GM23338 (cell line): ENCODE data around the gene LST1. TPM values are rescaled to one million over a fixed set of nuclear protein-coding genes. Genes with fewer than 3 reads are reported as not detected.

Experiments
- ATAC-seq: fragments of 200-7000 bp; cut with Tn5 transposase; 3 replicates; pipeline ENCODE4 v1.9.1; 2020
- DNase-seq: peaks from one replicate; pipeline ENCODE4 v3.0.0-alpha.2; 2015; ENCODE audit warnings: low spot score
- H2AFZ ChIP-seq: fragments of 200-600 bp; sonication (generic); 2 replicates; pipeline ENCODE4 v1.8.0; 2016; ENCODE audit warnings: antibody characterized with exemption, mild to moderate bottlenecking, moderate library complexity
- H3F3A ChIP-seq: fragments of 200-600 bp; sonication (generic); replicated peaks from 2 replicates; pipeline ENCODE4 v1.8.0; 2017; ENCODE audit warnings: antibody characterized with exemption, mixed run types, low read depth
- H3K27ac ChIP-seq: fragments of 200-600 bp; sonication (generic); 2 replicates; pipeline ENCODE4 v1.6.1; 2016; ENCODE audit warnings: low read depth
- H3K27me3 ChIP-seq: fragments of 200-600 bp; sonication (generic); 2 replicates; pipeline ENCODE4 v1.8.0; 2016; ENCODE audit warnings: mild to moderate bottlenecking, mixed run types, moderate library complexity; ENCODE audit not compliant: insufficient read depth
- H3K36me3 ChIP-seq: fragments of 200-600 bp; sonication (generic); 2 replicates; pipeline ENCODE4 v1.8.0; 2016; ENCODE audit warnings: mild to moderate bottlenecking; ENCODE audit not compliant: insufficient read depth
- H3K4me1 ChIP-seq: fragments of 200-600 bp; sonication (generic); 2 replicates; pipeline ENCODE4 v1.8.0; 2016; ENCODE audit warnings: mild to moderate bottlenecking, moderate library complexity; ENCODE audit not compliant: insufficient read depth
- H3K4me2 ChIP-seq: fragments of 200-600 bp; sonication (generic); 2 replicates; pipeline ENCODE4 v1.7.1; 2017; ENCODE audit warnings: mixed run types
- H3K4me3 ChIP-seq: fragments of 200-600 bp; sonication (generic); 2 replicates; pipeline ENCODE4 v1.6.1; 2016; ENCODE audit warnings: mixed run types
- H3K79me2 ChIP-seq: fragments of 200-600 bp; sonication (generic); replicated peaks from 2 replicates; pipeline ENCODE4 v1.8.0; 2017; ENCODE audit warnings: mild to moderate bottlenecking; ENCODE audit not compliant: insufficient read depth
- H3K9me2 ChIP-seq: fragments of 200-600 bp; sonication (generic); 2 replicates; pipeline ENCODE4 v1.8.0; 2017; ENCODE audit not compliant: insufficient read depth
- H4K20me1 ChIP-seq: fragments of 200-600 bp; sonication (generic); replicated peaks from 2 replicates; pipeline ENCODE4 v1.8.0; 2017; ENCODE audit warnings: mild to moderate bottlenecking; ENCODE audit not compliant: insufficient read depth
- H3K27ac Mint-ChIP-seq: 2 replicates; pipeline ENCODE4 v1.8.0; 2020; ENCODE audit warnings: inconsistent platforms, mild to moderate bottlenecking, moderate library complexity, mixed read lengths
- H3K27me3 Mint-ChIP-seq: 3 replicates; pipeline ENCODE4 v1.8.0; 2022; ENCODE audit warnings: low read depth, mild to moderate bottlenecking, moderate library complexity, mixed read lengths, inconsistent platforms; ENCODE audit not compliant: insufficient read depth, poor library complexity
- H3K36me3 Mint-ChIP-seq: 3 replicates; pipeline ENCODE4 v1.8.0; 2021; ENCODE audit warnings: low read depth, mild to moderate bottlenecking, inconsistent platforms, moderate library complexity, mixed read lengths
- H3K4me1 Mint-ChIP-seq: 3 replicates; pipeline ENCODE4 v1.8.0; 2020; ENCODE audit warnings: mild to moderate bottlenecking, inconsistent platforms, mixed read lengths
- H3K4me3 Mint-ChIP-seq: 3 replicates; pipeline ENCODE4 v1.8.0; 2021; ENCODE audit warnings: moderate library complexity, mild to moderate bottlenecking, inconsistent platforms, mixed read lengths
- H3K9me3 Mint-ChIP-seq: 3 replicates; pipeline ENCODE4 v1.8.0; 2020; ENCODE audit warnings: moderate library complexity, mild to moderate bottlenecking, inconsistent platforms, mixed read lengths
- CREB1 ChIP-seq: fragments of 250-450 bp; sonication (Bioruptor Pico); IDR thresholded peaks from 2 replicates; pipeline ENCODE4 v1.5.0; 2020; ENCODE audit warnings: low read depth, mild to moderate bottlenecking, moderate library complexity
- EZH2 ChIP-seq: fragments of 200-600 bp; sonication (generic); IDR thresholded peaks from one replicate; pipeline ENCODE4 v1.8.0; 2017; ENCODE audit warnings: antibody characterized with exemption, mild to moderate bottlenecking, low read depth; ENCODE audit not compliant: unreplicated experiment
- EZH2phosphoT487 ChIP-seq: fragments of 200-600 bp; sonication (generic); IDR thresholded peaks from one replicate; pipeline ENCODE4 v1.8.1; 2018; ENCODE audit warnings: antibody characterized with exemption; ENCODE audit not compliant: unreplicated experiment
- JUNB ChIP-seq: IDR thresholded peaks from one replicate; pipeline ENCODE4 v1.6.1; 2016; ENCODE audit warnings: antibody characterized with exemption; ENCODE audit not compliant: unreplicated experiment
- NANOG ChIP-seq: IDR thresholded peaks from 2 replicates; pipeline ENCODE4 v1.6.1; 2016; ENCODE audit warnings: antibody characterized with exemption, borderline replicate concordance
- POLR2AphosphoS5 ChIP-seq: IDR thresholded peaks from 2 replicates; pipeline ENCODE4 v1.6.1; 2016; ENCODE audit warnings: antibody characterized with exemption, low read depth
- REST ChIP-seq: IDR thresholded peaks from one replicate; pipeline ENCODE4 v1.6.1; 2018; ENCODE audit warnings: antibody characterized with exemption; ENCODE audit not compliant: unreplicated experiment
- ZNF331 ChIP-seq: fragments of 250-450 bp; sonication (Bioruptor Pico); IDR thresholded peaks from 2 replicates; pipeline ENCODE4 v1.5.0; 2020; ENCODE audit warnings: low read depth, mild to moderate bottlenecking, moderate library complexity
- polyA plus RNA-seq: library from polyadenylated mRNA; unstranded; fragments of >200 nt; fragmentation: Nextera tagmentation; extraction: Ambion mirVana; gene quantifications from 2 replicates; pipeline ENCODE4 v1.2.1, GENCODE V29; 2016
- total RNA-seq: library from RNA; depleted of rRNA; stranded (reverse); fragments of >200 nt; shearing (Covaris generic); gene quantifications from 2 replicates; pipeline ENCODE4 v1.2.3, GENCODE V29; 2014
- TF ChIP-seq, protein P1 (sequence below): fragments of 250-450 bp; sonication (Bioruptor Pico); IDR thresholded peaks from 2 replicates; pipeline ENCODE4 v1.5.0; 2020; ENCODE audit warnings: mild to moderate bottlenecking, moderate library complexity

The LST1 gene
- total and polyA plus RNA-seq, 2 experiments from 2014 or later, result 0.37 TPM; not detected in 1

- H3K4me1 Mint-ChIP-seq, result peaks cover 5% of the 10 kb centered on the region; the same call in 2 of the 3 replicates
- H3F3A ChIP-seq, result no peaks in the 10 kb centered on the region
- H3K9me3 Mint-ChIP-seq, result no peaks in the 10 kb centered on the region
- H3K27me3 Mint-ChIP-seq, result peaks cover 10% of the 10 kb centered on the region
- H3K4me2 ChIP-seq, result no peak overlapping the region
- no peak for TF ChIP-seq NANOG
- H3K36me3 ChIP-seq, result no peaks in the 10 kb centered on the region
- no peaks in the 10 kb centered on the region for H3K27me3 ChIP-seq
- no peaks in the 10 kb centered on the region for H3K79me2 ChIP-seq
- H3K4me3 Mint-ChIP-seq, result no peak overlapping the region
- no peaks in the 10 kb centered on the region for H3K36me3 Mint-ChIP-seq
- H3K4me1 ChIP-seq, result peaks cover 3% of the 10 kb centered on the region; the same call in 1 of the 2 replicates
- DNase-seq (no peak), ATAC-seq (no peak)
- H3K9me2 ChIP-seq, result no peaks in the 10 kb centered on the region
- H3K4me3 ChIP-seq, result no peak overlapping the region
- no peak overlapping the region for H3K27ac Mint-ChIP-seq
- no peaks in the 10 kb centered on the region for H4K20me1 ChIP-seq
- no peak overlapping the region; the same call in 1 of the 2 replicates for H2AFZ ChIP-seq
- H3K27ac ChIP-seq, result no peak overlapping the region
These were observed 21.2 kb downstream of the LST1 start for GRCh38 chr6:31607317-31607716.

DNA sequence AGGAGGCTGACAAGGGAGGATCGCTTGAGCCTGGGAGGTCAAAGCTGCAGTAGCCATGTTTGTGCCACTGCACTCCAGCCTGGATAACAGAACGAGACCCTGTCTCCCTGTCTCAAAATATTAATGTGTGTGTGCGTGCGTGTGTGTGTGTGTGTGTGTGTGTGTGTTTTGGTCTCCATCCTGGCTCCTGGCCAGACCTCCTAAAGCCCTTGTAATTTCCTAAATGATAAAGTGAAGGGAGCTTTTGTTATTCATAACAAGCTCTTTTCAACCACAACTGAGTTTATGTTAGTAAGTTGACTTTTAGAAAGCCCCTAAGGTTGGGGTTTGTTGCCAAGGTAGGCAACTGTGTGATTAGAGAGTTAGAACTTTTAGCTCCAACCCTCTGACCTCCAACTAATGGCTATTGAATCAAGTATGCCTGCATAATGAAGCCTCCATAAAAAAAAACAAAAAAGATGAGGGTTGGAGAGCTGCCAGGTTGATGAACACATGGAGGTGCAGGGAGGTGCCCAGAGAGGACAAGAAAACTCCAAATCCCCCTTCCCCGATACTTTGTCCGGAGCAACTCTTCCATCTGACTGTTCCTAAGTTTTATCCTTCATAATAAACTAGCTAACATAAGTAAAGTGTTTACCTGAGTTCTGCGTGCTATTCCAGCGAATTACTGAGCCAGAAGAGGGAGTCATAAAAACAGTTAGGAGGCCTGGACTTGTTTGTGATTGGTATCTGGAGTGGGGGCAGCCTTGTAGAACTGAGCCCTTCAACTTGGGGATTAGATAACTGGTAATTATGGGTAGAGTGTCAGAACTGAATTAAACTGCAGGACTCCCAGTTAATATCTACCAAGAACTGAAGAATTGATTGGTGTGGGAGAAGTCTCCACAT, 23.7 kb downstream of the LST1 start:
- Histone ChIP-seq H3K27ac (no peak overlapping the region), H3K36me3 (no peaks in the 10 kb centered on the region), H3K27me3 (no peaks in the 10 kb centered on the region), H3F3A (no peaks in the 10 kb centered on the region), H3K4me3 (no peak overlapping the region), H2AFZ (peak overlapping the region; percentile 13; the same call in 1 of the 2 replicates), H3K4me1 (peaks cover 8% of the 10 kb centered on the region), H3K4me2 (no peak overlapping the region), H3K79me2 (no peaks in the 10 kb centered on the region), H3K9me2 (no peaks in the 10 kb centered on the region), H4K20me1 (no peaks in the 10 kb centered on the region)
- H3K9me3 Mint-ChIP-seq, result no peaks in the 10 kb centered on the region
- no peaks in the 10 kb centered on the region for H3K36me3 Mint-ChIP-seq
- DNase-seq (no peak), ATAC-seq (no peak)
- no peak overlapping the region for H3K4me3 Mint-ChIP-seq
- H3K27me3 Mint-ChIP-seq, result peaks cover 9% of the 10 kb centered on the region
- TF ChIP-seq EZH2phosphoT487 (no peak), REST (no peak), NANOG (no peak), ZNF331 (no peak), POLR2AphosphoS5 (no peak), JUNB (no peak), CREB1 (CRISPR knock-in tag) (no peak), EZH2 (no peak)
- TF ChIP-seq, protein P1, sequence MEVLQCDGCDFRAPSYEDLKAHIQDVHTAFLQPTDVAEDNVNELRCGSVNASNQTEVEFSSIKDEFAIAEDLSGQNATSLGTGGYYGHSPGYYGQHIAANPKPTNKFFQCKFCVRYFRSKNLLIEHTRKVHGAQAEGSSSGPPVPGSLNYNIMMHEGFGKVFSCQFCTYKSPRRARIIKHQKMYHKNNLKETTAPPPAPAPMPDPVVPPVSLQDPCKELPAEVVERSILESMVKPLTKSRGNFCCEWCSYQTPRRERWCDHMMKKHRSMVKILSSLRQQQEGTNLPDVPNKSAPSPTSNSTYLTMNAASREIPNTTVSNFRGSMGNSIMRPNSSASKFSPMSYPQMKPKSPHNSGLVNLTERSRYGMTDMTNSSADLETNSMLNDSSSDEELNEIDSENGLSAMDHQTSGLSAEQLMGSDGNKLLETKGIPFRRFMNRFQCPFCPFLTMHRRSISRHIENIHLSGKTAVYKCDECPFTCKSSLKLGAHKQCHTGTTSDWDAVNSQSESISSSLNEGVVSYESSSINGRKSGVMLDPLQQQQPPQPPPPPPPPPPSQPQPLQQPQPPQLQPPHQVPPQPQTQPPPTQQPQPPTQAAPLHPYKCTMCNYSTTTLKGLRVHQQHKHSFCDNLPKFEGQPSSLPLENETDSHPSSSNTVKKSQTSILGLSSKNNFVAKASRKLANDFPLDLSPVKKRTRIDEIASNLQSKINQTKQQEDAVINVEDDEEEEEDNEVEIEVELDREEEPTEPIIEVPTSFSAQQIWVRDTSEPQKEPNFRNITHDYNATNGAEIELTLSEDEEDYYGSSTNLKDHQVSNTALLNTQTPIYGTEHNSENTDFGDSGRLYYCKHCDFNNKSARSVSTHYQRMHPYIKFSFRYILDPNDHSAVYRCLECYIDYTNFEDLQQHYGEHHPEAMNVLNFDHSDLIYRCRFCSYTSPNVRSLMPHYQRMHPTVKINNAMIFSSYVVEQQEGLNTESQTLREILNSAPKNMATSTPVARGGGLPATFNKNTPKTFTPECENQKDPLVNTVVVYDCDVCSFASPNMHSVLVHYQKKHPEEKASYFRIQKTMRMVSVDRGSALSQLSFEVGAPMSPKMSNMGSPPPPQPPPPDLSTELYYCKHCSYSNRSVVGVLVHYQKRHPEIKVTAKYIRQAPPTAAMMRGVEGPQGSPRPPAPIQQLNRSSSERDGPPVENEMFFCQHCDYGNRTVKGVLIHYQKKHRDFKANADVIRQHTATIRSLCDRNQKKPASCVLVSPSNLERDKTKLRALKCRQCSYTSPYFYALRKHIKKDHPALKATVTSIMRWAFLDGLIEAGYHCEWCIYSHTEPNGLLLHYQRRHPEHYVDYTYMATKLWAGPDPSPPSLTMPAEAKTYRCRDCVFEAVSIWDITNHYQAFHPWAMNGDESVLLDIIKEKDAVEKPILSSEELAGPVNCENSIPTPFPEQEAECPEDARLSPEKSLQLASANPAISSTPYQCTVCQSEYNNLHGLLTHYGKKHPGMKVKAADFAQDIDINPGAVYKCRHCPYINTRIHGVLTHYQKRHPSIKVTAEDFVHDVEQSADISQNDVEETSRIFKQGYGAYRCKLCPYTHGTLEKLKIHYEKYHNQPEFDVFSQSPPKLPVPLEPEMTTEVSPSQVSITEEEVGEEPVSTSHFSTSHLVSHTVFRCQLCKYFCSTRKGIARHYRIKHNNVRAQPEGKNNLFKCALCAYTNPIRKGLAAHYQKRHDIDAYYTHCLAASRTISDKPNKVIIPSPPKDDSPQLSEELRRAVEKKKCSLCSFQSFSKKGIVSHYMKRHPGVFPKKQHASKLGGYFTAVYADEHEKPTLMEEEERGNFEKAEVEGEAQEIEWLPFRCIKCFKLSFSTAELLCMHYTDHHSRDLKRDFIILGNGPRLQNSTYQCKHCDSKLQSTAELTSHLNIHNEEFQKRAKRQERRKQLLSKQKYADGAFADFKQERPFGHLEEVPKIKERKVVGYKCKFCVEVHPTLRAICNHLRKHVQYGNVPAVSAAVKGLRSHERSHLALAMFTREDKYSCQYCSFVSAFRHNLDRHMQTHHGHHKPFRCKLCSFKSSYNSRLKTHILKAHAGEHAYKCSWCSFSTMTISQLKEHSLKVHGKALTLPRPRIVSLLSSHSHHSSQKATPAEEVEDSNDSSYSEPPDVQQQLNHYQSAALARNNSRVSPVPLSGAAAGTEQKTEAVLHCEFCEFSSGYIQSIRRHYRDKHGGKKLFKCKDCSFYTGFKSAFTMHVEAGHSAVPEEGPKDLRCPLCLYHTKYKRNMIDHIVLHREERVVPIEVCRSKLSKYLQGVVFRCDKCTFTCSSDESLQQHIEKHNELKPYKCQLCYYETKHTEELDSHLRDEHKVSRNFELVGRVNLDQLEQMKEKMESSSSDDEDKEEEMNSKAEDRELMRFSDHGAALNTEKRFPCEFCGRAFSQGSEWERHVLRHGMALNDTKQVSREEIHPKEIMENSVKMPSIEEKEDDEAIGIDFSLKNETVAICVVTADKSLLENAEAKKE (CRISPR knock-in tag), result no peak
- no peak overlapping the region for H3K27ac Mint-ChIP-seq
- peaks cover 11% of the 10 kb centered on the region for H3K4me1 Mint-ChIP-seq
